ENCODE measurements around the gene DYNC1LI1.
A peak's percentile ranks its signal among the peaks of the same experiment; 100 is the strongest.

DYNC1LI1 gene

DNA sequence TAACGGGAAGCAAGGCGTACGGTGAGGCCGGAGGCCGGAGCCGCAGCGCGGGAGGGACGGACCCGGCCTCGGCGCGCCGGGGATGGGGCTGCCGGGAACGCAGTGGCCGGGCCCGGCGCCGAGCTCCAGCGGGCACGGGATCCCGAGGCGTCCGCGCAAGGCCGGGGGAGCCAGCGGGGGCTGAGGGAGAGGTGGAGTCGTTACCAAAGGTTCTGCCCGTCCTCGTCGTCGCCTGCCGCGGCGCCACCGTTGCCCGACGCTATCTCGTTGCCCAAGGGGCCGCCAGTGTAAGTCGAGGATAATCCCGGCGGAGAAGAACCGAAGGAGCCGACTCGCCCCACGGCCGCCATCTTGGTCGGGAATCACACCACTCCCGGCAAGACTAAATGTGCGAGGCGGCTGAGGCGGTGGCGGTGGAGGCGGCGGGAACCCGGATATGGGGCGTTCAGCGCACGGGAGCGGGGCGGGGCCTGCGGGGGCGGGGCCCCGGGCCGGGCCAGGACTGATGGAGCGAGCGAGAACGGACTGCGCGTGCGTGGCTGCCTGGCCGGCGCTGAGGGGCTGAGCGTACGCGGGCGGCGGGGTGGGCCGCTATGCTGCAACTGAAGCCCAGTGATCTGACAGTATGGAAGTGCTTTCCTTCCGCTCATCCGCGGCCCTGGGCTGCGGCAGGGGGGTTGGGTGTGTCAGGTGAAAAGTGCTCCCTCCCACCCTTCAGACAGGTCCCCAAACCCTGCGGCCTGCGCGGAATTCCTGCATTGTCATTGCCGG, at the start of gene DYNC1LI1:
Gene DYNC1LI1, minus strand, starts transcription at position 438 of the 771 bp plus-strand sequence. Its CDS starts 88 bp downstream, at position 350.
- FAIRE-seq (peak; percentile 93), DNase-seq (ENCODE audit: insufficient read length, low spot score) (peak; percentile 93)

DNA sequence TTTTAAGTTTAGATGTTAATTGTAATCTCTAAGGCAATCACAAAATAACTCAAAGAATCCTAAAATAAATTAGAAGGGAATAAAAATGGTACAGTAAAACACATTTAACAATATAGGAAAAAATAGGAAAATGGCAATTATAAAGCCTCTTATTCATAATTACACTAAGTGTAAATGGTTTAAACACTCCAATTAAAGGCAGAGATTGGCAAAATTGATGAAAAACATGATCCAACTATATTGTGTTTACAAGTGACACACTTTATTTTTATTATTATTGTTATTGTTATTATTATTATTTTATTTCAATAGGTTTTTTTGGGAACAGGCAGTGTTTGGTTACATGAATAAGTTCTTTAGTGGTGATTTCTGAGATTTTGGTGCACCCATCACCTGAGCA, 48.7 kb upstream of the DYNC1LI1 start:
- no peak for DNase-seq (ENCODE audit: insufficient read length, low spot score)
- no peak for FAIRE-seq

DNA sequence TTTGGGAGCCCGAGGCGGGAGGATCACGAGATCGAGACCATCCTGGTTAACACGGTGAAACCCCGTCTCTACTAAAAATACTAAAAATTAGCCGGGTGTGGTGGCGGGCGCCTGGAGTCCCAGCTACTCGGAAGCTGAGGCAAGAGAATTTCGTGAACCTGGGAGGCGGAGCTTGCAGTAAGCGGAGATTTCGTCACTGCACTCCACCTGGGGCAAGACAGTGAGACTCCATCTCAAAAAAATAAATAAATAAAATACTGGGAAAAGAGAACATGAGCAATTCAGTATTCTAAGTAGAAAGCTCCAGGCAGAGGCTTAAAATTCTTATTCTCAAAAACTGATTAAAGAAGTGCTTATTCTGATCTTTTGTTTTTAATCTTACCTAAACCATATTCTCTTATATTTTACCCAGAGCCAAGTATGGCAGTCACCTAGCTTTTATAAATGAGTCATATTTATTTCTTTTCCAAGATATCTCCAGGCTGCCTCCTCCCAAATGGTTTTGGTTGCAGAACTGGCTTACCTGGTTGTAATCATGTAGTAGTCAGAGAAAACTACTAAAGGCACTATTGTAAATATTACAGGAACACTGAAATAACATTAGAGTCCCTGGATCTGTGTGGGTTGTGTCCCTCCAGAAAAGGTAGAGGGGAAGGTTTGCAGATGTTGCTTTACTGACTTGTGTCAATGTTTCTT, 45.8 kb upstream of the DYNC1LI1 start:
- DNase-seq (ENCODE audit: insufficient read length, low spot score) (no peak), FAIRE-seq (no peak)

DNA sequence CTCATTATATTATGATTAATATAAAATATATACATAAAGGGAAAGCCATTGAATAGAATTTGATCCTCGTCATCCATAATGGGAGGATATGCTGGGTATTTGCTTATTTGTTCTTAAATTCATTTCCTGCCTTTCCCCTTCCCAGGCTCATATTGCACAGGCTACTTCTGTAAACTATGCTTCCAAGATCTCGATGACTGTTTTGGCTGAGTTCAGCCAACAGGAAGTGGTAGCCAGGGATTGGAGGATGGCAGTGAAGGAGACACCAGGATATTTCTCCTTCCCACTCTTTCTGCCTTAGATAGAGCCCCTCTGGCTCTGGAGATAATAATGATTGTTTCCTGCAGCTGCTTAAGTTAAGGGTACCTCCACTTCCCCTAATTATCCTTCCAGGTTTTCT, 44.3 kb upstream of the DYNC1LI1 start:
- FAIRE-seq = no peak
- DNase-seq (ENCODE audit: insufficient read length, low spot score) = peak; percentile 57

GRCh38 chr3:32613183-32613582, 42.5 kb upstream of the DYNC1LI1 start:
- FAIRE-seq (no peak), DNase-seq (ENCODE audit: insufficient read length, low spot score) (no peak)

DNA sequence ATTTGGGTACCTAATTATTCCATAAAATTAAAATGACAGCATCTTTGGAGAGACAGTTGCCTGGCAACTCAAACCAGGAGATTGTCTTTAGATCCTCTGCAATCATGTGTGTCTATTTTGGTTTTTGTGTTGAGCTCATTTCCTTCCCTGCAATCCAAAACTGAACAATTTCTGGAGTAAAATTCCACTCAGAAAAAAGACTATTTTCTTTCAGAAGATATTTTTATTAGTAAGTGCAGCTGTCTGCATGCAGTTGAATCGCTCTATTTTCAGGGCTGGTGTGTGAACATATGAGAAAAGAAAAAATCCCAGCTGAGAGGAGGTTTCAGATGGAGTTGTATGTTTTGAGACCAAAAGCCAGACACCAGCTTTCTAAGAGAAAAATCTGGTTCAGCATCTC, 41.9 kb upstream of the DYNC1LI1 start:
- DNase-seq (ENCODE audit: insufficient read length, low spot score) (no peak), FAIRE-seq (no peak)

DNA sequence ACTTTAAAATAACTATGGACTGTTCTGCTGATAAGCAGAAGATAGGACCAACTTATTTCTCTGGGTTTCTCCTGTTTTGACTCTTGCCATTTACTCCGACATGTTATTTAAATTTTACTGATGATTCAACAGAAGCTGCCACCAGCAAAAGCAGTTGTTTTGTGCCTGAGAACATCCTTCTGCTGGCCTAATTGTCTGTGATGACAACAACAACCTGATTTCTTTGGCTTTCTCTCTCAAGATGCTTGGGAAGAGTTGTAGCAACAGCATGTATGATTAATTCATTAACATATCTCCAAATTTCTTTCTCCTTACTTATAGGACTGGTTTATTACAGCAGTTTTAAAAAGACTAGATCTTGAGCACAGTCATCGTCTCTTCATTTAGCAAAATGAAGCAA, 36.9 kb upstream of the DYNC1LI1 start:
- FAIRE-seq = no peak

GRCh38 chr3:32606960-32607359, 36.3 kb upstream of the DYNC1LI1 start:
- no peak for FAIRE-seq

More for the DNA sequence above, 36.9 kb upstream of the DYNC1LI1 start:
- no peak for DNase-seq (ENCODE audit: insufficient read length, low spot score)

DNA sequence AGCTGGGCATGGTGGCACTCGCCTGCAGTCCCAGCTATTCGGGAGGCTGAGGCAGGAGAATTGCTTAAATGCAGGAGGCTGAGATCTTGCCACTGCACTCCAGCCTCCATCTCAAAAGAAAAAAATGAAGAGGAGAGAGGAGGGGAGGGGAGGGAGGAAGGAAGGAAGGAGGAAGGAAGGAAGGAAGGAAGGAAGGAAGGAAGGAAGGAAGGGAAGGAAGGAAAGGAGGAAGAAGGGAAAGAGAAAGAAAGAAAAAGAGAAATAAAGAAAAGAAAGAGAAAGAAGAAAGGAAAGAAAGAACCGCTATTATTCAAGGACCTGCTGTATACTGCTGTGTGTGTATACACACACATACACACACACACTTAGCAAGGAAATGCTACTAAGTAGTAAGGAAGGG, 35.6 kb upstream of the DYNC1LI1 start:
- DNase-seq (ENCODE audit: insufficient read length, low spot score) (no peak), FAIRE-seq (no peak)

More at GRCh38 chr3:32606960-32607359, 36.3 kb upstream of the DYNC1LI1 start:
- DNase-seq (ENCODE audit: insufficient read length, low spot score) = no peak

DNA sequence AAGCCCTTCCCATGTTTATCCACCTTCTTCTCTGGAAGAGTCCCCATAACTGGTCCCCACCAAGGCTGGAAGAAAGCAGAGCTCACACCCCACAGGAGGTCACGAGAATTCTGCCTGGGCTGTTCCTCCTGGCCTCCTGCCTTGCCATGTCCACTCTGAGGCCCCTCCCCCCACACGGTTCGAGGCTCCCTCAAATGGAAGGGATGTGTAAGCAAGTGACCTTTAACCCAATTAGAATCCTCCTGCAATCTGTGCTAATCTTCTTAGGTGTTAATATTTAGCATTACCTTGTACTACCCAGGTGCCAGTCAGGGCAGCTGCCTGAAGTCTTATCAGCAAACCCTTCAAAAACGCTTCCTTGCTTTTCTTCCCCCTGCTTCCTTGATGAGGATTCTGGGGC, 32.4 kb upstream of the DYNC1LI1 start:
- DNase-seq (ENCODE audit: insufficient read length, low spot score) (no peak), FAIRE-seq (no peak)

GRCh38 chr3:32602206-32602605, 31.5 kb upstream of the DYNC1LI1 start:
- DNase-seq (ENCODE audit: insufficient read length, low spot score) (no peak), FAIRE-seq (no peak)

DNA sequence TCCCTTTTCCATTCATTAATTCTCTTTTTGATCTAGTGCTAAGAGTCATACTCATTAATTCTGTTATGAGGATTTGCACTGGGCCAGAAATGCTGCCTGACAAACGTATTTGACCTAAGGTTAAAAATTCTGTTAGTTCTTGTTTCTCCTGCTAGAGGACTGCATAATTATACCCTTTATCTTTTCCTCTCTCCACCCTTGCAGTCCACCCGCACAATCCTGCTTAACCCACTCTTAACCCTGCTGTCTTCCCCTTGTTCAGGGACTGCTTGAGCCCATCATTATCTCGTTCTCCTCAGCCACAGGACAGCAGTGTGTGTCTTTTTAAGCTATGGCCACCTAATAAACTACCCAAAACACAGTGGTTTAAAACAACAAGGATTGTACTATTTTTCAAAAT, 31.1 kb upstream of the DYNC1LI1 start:
- FAIRE-seq (no peak), DNase-seq (ENCODE audit: insufficient read length, low spot score) (no peak)

DNA sequence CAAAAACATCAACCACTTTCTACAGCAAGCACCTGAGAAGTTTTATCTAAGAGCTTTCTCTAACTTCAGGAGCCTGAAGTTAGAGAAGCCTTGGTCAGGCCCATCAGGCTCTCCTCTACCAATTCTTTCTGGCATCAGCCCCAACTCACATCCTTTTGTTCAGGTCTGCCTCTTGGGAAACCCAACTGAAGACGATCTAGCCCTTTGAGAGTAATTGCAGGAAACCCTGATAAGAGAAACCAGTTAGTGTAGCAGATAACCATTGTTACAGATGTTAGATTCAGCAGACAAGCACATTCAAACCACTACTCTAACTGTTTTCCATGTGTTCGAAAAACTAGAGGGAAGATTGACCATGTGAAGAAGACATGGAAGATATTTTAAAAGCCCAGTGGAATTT, 27.0 kb upstream of the DYNC1LI1 start:
- no peak for FAIRE-seq
- DNase-seq (ENCODE audit: insufficient read length, low spot score) = no peak

DNA sequence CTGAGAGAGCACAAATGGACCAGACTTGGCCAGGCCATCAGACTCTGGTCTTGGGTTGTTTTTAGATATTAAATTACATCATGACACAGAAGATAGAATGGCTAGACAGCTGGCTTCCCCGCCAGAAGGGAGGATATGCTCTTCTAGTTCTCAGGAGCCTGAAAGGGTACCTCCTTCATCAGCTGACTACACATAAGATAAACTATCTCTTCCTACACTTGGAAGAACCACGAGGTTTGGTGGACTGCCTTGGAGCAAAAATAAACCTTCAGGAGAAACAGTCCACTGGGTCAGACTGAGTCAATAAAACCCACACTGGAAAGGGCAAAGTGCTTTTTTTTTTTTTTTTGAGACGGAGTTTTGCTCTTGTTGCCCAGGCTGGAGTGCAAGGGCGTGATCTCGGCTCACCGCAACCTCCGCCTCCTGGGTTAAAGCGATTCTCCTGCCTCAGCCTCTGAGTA, 26.3 kb upstream of the DYNC1LI1 start:
- FAIRE-seq (no peak), DNase-seq (ENCODE audit: insufficient read length, low spot score) (no peak)

GRCh38 chr3:32596282-32596908, 25.7 kb upstream of the DYNC1LI1 start:
- no peak for DNase-seq (ENCODE audit: insufficient read length, low spot score)

DNA sequence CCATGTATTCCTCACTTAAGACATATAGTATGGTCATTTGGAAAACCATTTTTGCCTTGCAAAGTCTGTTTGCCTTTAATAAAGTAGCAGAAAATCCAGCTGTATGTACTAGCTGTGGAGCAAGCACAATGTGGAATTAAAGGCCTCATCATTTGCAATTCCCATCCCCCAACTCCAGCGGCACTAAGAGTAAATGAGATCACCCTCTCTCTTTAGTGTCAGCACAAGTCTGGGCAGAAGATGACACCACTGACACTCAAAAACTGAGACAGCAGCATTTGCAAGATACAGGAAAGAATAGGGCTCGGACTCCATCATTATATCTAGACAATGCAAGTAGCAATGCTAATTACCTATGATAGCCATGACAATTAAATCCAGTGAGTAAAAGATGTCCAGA, 24.7 kb upstream of the DYNC1LI1 start:
- DNase-seq (ENCODE audit: insufficient read length, low spot score) (no peak), FAIRE-seq (no peak)

More at GRCh38 chr3:32596282-32596908, 25.7 kb upstream of the DYNC1LI1 start:
- FAIRE-seq = no peak

DNA sequence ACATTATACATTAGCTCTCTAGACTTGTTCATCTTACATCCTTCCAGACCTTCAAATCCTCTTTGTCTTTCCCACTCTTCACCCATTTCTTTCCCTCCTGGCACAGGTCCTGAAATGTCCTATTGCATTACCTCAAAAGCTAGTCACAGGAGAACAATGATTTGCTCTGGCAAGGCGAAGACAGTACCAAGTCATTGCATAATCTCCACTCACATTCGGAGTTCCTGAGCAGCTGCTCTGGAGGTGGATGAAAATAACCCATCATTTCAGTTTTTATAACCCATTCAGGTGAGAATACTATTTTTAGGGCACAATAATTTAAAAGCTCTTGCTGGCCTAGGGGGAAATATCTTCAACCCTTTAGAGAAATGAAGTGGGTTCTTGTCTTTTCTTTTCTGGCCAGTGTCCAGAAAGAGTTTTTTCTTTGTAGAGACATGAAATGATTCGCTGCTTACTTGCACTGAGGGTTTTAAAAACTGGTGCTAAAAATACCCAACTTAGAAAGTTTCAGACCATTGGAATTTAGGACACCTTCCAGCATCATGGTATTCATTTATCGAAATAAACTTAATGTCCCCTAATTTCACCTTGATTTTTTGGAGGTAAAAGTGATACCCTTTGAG, 23.4 kb upstream of the DYNC1LI1 start:
- DNase-seq (ENCODE audit: insufficient read length, low spot score) (no peak), FAIRE-seq (no peak)

- no peak for FAIRE-seq
- DNase-seq (ENCODE audit: insufficient read length, low spot score) = no peak
Observed at GRCh38 chr3:32592696-32593353, 22.2 kb upstream of the DYNC1LI1 start.

DNA sequence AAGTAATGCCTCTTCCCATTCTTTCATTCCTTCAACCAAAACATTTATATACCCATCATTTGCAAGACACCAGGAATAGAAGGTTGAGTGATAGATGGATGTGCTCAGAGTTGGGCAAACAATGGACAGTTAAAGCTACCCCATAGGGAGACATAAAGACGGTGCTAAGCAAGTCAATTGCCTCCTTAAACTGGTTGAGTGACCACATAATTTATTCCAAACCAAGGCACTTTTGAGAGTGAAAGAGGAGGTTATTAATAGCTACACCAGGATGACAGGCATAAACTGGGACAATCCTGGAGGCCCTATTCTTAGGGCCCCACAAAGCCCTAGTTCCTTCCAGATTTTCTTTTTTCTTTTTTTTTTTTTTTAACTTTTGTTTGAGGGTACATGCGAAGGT, 21.4 kb upstream of the DYNC1LI1 start:
- no peak for FAIRE-seq
- no peak for DNase-seq (ENCODE audit: insufficient read length, low spot score)

DNA sequence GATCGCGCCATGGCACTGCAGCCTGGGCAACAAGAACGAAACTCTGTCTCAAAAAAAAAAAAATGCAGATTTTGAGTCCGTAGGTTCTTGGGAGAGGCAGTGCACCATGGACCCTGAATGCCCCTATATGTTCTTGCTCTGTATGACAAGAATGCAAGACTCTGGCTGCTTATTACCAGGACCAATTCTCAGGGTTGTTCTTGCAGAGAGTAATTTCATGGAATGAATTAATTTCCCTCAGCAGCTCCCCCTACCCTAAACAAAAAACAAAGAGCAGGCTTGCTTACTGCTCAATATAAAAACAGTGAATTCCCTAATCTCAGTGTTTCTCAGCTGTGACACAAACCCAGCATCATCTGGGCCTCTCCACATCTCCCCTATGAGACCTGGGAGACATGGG, 20.5 kb upstream of the DYNC1LI1 start:
- DNase-seq (ENCODE audit: insufficient read length, low spot score) (no peak), FAIRE-seq (no peak)

- DNase-seq (ENCODE audit: insufficient read length, low spot score) (no peak), FAIRE-seq (no peak)
Observed at GRCh38 chr3:32586356-32586755, 15.7 kb upstream of the DYNC1LI1 start.
